ENCODE data around the gene FAR2.

DNA sequence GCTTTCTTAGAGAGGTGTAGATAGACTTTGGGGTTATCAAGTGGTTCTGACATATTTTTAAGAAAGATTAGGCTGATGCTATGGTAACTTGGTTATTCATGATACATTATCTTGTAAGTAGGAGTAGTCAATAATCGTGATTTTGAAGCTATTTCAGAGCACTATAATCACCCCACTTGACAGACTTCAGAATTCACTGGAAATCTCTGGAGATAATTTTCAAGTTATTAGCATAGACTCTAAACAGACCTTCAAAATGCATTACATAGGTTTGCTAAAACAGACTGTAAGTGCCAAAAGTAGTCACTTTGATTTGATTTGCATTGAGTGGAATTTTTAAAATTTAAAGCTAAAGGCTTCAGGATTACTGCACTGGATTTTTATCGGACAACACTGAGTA is 157.6 kb downstream of the FAR2 start:
- TF ChIP-seq, protein P1, sequence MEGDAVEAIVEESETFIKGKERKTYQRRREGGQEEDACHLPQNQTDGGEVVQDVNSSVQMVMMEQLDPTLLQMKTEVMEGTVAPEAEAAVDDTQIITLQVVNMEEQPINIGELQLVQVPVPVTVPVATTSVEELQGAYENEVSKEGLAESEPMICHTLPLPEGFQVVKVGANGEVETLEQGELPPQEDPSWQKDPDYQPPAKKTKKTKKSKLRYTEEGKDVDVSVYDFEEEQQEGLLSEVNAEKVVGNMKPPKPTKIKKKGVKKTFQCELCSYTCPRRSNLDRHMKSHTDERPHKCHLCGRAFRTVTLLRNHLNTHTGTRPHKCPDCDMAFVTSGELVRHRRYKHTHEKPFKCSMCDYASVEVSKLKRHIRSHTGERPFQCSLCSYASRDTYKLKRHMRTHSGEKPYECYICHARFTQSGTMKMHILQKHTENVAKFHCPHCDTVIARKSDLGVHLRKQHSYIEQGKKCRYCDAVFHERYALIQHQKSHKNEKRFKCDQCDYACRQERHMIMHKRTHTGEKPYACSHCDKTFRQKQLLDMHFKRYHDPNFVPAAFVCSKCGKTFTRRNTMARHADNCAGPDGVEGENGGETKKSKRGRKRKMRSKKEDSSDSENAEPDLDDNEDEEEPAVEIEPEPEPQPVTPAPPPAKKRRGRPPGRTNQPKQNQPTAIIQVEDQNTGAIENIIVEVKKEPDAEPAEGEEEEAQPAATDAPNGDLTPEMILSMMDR (IDR thresholded peaks at IDR 0.05): no peak
- TF ChIP-seq POLR2A (IDR thresholded peaks at IDR 0.05): no peak
